ENCODE data around the gene UBALD1.

Gene UBALD1

GRCh38 chr16:4655801-4656200 is 41.1 kb upstream of the UBALD1 start:
- Histone ChIP-seq H3K9me3 (ENCODE audit: insufficient read depth, low read length) (no peaks in the 10 kb centered on the region), H2AFZ (ENCODE audit: low read depth, low read length) (no peak overlapping the region), H3K79me2 (ENCODE audit: low read length) (no peaks in the 10 kb centered on the region), H3K27me3 (ENCODE audit: low read depth, low read length) (no peaks in the 10 kb centered on the region), H3K4me1 (ENCODE audit: low read length) (peaks cover 6% of the 10 kb centered on the region), H3K36me3 (replicated peaks; ENCODE audit: low read depth, low read length) (peaks cover 13% of the 10 kb centered on the region), H3K27ac (ENCODE audit: low read length) (no peak overlapping the region), H4K20me1 (ENCODE audit: insufficient read depth, low read length) (no peaks in the 10 kb centered on the region), H3K4me3 (ENCODE audit: low read length) (no peak overlapping the region), H3K4me2 (ENCODE audit: low read length) (no peak overlapping the region), H3K9ac (ENCODE audit: low read length) (no peak overlapping the region)
- TF ChIP-seq EZH2phosphoT487 (IDR thresholded peaks at IDR 0.05; ENCODE audit: low read depth) (no peak), CTCF (IDR thresholded peaks at IDR 0.05; ENCODE audit: low read depth, low read length) (no peak)

- H4K20me1 ChIP-seq (ENCODE audit: insufficient read depth, low read length): no peaks in the 10 kb centered on the region
- no peaks in the 10 kb centered on the region for H3K27me3 ChIP-seq (ENCODE audit: low read depth, low read length)
- H3K79me2 ChIP-seq (ENCODE audit: low read length): no peaks in the 10 kb centered on the region
- no peak overlapping the region for H3K9ac ChIP-seq (ENCODE audit: low read length)
- no peak overlapping the region for H2AFZ ChIP-seq (ENCODE audit: low read depth, low read length)
- no peak for TF ChIP-seq CTCF (IDR thresholded peaks at IDR 0.05; ENCODE audit: low read depth, low read length)
- no peak for TF ChIP-seq EZH2phosphoT487 (IDR thresholded peaks at IDR 0.05; ENCODE audit: low read depth)
- H3K4me1 ChIP-seq (ENCODE audit: low read length): peaks cover 6% of the 10 kb centered on the region
- no peaks in the 10 kb centered on the region for H3K9me3 ChIP-seq (ENCODE audit: insufficient read depth, low read length)
- H3K36me3 ChIP-seq (replicated peaks; ENCODE audit: low read depth, low read length): peaks cover 13% of the 10 kb centered on the region
- no peak overlapping the region for H3K4me3 ChIP-seq (ENCODE audit: low read length)
- H3K4me2 ChIP-seq (ENCODE audit: low read length): no peak overlapping the region
- H3K27ac ChIP-seq (ENCODE audit: low read length): no peak overlapping the region
Observed at GRCh38 chr16:4654964-4655590, 40.4 kb upstream of the UBALD1 start.

- Histone ChIP-seq H3K36me3 (replicated peaks; ENCODE audit: low read depth, low read length) (peaks cover 13% of the 10 kb centered on the region), H2AFZ (ENCODE audit: low read depth, low read length) (no peak overlapping the region), H3K4me1 (ENCODE audit: low read length) (peaks cover 6% of the 10 kb centered on the region), H4K20me1 (ENCODE audit: insufficient read depth, low read length) (no peaks in the 10 kb centered on the region), H3K9ac (ENCODE audit: low read length) (no peak overlapping the region), H3K27me3 (ENCODE audit: low read depth, low read length) (no peaks in the 10 kb centered on the region), H3K4me3 (ENCODE audit: low read length) (no peak overlapping the region), H3K9me3 (ENCODE audit: insufficient read depth, low read length) (no peaks in the 10 kb centered on the region), H3K27ac (ENCODE audit: low read length) (no peak overlapping the region), H3K79me2 (ENCODE audit: low read length) (no peaks in the 10 kb centered on the region), H3K4me2 (ENCODE audit: low read length) (no peak overlapping the region)
- TF ChIP-seq CTCF (IDR thresholded peaks at IDR 0.05; ENCODE audit: low read depth, low read length) (no peak), EZH2phosphoT487 (IDR thresholded peaks at IDR 0.05; ENCODE audit: low read depth) (no peak)
Observed at GRCh38 chr16:4654011-4654963, 39.6 kb upstream of the UBALD1 start.

GRCh38 chr16:4652561-4652960 is 37.9 kb upstream of the UBALD1 start:
- H3K27me3 ChIP-seq (ENCODE audit: low read depth, low read length): no peaks in the 10 kb centered on the region
- TF ChIP-seq EZH2phosphoT487 (IDR thresholded peaks at IDR 0.05; ENCODE audit: low read depth) (no peak), CTCF (IDR thresholded peaks at IDR 0.05; ENCODE audit: low read depth, low read length) (no peak)
- peaks cover 4% of the 10 kb centered on the region; the same call in 1 of the 2 replicates for H3K79me2 ChIP-seq (ENCODE audit: low read length)
- no peaks in the 10 kb centered on the region for H4K20me1 ChIP-seq (ENCODE audit: insufficient read depth, low read length)
- no peak overlapping the region for H2AFZ ChIP-seq (ENCODE audit: low read depth, low read length)
- no peak overlapping the region for H3K4me3 ChIP-seq (ENCODE audit: low read length)
- no peak overlapping the region for H3K4me2 ChIP-seq (ENCODE audit: low read length)
- H3K36me3 ChIP-seq (replicated peaks; ENCODE audit: low read depth, low read length): peaks cover 13% of the 10 kb centered on the region
- H3K9ac ChIP-seq (ENCODE audit: low read length): no peak overlapping the region
- H3K4me1 ChIP-seq (ENCODE audit: low read length): peaks cover 6% of the 10 kb centered on the region
- H3K27ac ChIP-seq (ENCODE audit: low read length): no peak overlapping the region
- no peaks in the 10 kb centered on the region for H3K9me3 ChIP-seq (ENCODE audit: insufficient read depth, low read length)

Measured in OCI-LY3 (cell line).